Stimulated activated CD4-positive, alpha-beta T cell treated with anti-CD3 and anti-CD28 coated beads, Interleukin-4, amount 100 ng/mL, for 48 hours (primary cell): ENCODE results near the gene MIGA2.
"Not testable (repeated sequence)": the region's sequence is repeated elsewhere in the genome, so short reads cannot be mapped to it uniquely, and the experiment has no call there.

Source experiments
- DNase-seq, 2 donors: peaks; one replicate each; pipeline ENCODE4 v3.0.0-alpha.2; 2020; ENCODE audit warnings: low read depth in 2 of 2

Gene MIGA2

DNA sequence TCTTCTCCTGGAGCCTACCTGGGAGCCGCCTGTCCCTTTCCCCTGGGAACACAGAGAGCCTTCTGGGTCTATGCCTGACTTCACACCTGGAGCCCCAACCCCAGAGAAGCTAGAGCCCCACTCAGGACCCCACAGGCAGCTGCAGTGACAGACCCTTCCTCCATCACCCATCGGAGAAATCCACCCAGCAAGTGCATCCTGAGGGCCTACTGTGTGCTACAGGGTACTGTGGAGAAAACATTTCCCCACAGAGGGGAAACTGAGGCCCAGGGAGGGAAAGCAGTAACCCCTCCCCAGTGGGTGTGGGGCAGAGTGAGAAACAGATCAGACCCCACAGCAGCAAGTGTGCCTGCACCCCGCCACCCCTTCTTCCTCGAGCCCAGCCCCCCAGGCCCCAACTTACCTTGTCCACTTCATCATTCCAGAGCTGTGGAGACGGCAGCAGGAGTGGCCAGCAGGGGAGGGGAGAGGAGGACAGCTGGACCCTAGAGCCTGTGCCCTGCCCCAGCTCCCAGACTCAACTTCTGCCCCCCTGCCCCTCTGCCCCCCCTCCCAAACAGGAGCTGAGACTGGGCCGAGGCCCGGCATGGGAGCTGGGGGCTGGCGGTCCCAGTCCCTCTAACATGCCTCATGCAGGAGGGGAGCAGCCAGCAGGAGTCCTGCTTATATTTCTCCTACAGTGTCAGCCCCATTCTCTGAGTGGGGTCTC lies 26.0 kb upstream of the MIGA2 start:
- no peak for DNase-seq

DNA sequence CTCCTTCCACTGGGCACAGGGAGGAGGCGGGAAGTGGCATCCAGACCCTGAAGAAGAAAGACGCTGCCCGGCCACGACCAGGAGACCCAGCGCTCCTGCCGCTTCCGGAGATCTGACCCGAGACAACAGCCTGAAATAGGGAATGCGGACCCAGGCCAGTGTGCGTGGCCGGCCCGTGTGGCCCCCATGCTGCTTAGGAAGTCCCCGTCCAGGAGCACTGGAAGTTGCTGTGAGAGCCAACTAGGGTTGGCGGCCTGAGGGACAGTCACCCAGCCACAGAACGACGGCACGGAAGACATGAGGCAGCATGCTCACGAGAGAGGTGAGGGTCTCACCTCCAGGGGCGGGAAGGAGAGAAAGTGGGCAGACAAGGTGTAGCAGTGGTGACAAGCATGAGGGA lies 25.3 kb upstream of the MIGA2 start:
- DNase-seq, result no peak

DNA sequence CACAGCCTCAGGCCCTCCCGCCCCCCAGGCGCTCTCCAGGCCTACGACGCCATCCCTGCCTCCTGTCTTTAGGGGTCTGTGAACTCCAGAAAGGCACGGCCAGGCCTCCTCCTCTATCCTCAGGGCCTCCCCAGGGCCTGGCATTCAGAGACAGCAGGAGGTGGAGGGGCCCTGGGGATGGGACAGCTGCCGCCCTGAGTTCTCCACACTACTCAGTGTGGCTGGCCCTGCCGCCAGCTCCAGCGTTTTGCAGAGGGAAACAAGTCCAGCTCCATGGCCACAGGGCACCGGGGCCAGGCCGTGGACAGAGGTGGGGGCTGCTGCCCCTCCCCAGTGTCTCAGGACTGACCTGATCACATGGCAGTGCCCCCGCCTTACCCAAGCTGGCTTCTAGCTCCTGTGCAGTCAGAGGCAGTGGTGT lies 24.7 kb upstream of the MIGA2 start:
- no peak for DNase-seq

DNA sequence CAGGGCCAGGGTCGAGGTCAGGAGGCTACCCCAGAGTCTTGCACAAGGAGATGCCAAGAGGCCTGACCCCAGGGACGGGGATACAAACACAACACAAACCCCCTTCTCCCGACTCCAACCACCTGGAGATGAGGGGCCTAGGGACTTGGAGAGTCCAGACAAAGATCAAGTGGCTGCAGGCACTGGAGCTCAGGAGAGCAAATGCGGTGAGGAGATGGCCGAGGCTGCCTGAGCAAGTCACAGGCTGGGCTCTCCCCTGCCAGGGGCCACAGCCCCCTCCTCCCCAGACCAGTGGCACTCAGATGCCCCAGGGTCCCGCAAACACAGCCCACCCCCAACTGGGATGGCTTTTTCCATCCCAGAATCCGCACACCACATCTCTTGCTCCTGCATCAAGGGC lies 24.1 kb upstream of the MIGA2 start:
- DNase-seq, result no peak

DNA sequence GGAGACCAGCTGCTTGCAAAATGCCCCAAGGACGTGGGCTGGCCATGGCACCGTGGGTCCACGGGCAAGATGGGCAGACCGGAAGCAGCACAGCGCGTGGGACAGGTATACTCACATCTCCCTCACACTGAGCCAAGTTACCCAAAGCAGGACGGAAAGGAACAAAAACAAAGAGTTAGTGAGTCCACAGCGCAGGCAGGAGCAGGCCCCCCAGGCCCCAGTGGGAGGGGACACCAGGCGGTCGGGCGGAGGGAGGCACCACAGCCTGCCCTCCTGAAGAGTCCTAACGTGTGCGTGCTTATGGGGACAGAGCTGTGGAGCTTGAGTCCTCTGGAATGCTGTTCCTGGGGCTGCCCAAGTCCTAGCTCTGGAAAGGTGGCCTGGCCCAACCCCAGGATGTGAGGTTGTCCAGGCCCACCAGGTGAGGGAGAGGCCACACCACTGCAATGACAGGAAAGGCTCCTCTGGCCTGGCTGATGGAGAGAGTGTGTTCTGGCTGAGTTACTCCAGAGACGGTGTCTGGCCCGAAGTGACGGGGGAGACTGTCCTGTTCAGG lies 23.5 kb upstream of the MIGA2 start:
- DNase-seq, result no peak

DNA sequence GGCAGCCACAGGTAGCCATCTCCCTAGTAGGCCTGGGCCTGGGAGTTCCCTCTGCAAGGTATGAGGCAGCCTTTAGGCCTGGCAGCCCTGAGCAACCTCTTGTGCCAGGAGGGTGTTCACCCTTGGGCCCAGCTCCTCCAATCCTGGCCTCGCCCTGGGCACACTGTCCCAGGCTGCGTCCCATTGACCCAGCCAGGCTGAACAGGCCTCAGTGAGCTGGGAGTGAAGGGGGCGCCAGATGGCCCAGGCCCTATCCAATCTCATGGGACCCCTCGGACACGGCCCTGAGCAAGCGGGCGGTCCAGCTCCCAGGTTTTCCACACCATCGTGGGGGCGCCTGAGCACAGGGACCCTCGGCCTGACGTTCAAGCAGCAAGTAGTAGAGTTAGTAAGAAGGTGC lies 22.8 kb upstream of the MIGA2 start:
- no peak for DNase-seq

DNA sequence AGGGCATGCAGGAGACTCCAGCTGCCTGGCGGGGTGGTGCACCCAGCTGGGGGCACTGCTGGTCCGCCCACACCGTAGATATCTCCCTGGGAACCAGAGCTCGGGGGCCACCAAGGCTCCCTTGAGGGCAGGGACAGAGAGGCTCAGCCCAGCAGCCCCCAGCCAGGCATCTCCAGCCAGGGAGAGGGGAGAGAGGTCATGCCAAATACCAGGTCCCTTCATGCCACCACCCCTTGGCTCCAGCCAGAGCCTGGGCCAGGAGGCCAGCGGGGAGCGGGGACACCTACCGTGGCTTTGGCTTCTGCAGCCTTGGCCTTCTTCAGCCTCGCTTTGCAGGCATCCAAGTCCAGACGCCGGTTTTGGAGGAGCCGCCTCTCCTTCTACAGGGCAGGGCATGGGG lies 22.3 kb upstream of the MIGA2 start:
- no peak for DNase-seq

DNA sequence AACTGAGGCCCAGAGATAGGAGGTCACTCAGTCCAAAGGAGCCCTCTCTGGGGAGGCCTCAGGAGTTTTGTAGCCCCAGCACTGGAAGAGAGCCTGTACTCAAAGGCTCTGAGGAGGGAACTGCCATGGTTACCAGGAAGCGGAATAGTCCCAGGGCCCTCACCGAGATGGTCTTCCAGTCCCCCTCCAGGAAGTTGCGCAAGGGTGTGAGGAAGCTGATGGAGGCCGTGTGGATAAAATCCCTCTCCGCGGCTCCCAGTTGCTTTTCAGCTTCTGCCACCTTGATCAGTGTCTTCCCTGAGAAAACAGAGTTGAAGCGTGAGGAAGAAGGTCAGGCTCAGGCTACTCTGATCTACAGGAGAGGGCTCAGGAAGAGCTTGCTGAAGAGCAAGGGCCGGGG lies 21.8 kb upstream of the MIGA2 start:
- DNase-seq, result no peak

DNA sequence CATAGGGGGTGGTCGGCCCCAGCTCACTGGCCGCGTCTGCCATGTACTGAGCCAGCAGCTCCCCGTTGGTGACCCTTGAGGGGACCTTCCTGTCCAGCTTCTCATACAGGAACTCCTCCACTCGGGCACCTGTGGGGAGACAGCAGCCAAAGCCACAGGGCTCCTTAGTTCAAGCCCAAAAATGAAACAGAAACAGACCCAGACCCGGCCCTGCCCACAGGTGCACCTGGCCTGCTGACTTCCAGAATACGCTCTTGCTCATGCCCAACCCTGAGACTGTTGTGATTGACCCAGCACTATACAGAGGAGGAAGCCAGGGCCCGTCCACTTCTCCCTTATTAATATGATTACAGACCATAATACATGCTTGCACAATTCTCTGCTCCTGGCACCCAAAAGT lies 15.3 kb upstream of the MIGA2 start:
- DNase-seq, result no peak

DNA sequence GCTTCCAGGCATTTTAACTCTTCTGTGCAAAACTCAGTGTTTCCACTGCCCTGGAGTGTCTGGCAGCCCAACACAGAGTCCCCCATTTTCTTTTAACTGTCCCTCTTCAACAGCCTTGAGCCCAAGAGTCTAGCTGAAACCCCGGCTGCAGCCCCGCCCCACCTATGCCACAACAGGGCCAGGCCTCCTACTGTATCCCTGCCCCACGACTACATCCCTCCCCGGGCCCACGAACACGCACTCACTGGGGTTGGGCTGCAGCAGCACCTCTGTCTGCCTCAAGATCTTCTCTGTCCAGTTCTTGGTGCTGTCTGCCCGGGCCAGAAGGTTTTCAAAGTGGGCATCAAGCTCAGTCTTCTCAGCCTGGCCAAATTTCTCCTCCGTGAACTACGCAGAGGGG lies 14.4 kb upstream of the MIGA2 start:
- DNase-seq, result no peak

DNA sequence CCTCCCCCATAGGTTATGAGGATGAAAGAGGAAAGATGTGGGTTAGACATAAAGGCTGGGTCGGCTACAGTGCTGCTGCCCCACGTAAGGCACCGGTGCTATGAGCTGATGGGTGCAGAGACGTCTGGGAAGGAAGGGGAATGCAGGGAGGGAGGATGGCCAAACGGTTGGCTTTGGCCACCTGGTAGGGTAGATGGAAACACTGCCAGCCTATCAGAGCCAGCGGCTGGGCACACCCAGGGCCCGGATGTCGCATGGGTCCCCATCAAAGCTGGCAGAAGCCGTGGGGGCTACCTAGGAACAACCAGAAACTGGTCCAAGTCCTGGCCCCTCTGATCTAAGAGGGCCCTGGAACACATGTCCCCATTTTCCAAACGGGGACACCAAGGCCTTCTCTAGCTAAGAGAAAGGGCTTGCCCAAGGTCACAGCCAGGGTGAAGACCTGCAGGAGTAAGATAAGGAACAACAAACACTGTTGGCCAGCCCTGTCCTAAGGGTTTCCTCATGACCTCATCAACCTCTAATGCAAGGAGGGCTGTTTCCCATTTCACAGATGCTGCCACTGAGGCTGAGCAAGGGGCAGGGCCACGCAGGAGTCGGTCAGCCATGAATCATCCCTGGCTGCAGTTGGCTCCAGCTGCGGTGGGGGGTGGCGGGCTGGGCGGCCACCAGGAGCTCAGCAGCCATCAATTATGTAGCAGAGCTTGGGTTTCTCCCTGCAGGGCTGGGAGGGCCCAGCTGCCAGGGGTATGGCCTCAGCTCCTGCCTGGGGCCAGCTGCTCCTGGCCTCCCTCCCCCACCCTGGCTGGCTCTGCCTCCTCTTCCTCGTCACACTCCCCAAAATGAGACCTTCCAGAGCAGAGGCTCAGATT lies 13.2 kb upstream of the MIGA2 start:
- no peak for DNase-seq

DNA sequence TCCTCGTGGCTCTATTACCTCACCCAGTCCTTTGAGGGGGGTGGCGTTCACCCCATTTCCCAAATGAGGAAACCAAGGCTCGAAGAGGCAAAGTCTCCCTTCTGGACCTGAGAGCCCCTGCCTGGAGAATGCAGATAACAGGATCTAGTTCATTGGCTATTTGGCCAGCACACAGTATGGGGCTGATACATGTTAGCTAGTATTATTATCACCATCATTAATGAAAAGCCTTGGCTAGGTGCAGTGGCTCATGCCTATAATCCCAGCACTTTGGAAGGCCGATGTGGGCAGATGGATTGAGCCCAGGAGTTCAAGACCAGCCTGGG lies 12.6 kb upstream of the MIGA2 start:
- DNase-seq, result no peak

DNA sequence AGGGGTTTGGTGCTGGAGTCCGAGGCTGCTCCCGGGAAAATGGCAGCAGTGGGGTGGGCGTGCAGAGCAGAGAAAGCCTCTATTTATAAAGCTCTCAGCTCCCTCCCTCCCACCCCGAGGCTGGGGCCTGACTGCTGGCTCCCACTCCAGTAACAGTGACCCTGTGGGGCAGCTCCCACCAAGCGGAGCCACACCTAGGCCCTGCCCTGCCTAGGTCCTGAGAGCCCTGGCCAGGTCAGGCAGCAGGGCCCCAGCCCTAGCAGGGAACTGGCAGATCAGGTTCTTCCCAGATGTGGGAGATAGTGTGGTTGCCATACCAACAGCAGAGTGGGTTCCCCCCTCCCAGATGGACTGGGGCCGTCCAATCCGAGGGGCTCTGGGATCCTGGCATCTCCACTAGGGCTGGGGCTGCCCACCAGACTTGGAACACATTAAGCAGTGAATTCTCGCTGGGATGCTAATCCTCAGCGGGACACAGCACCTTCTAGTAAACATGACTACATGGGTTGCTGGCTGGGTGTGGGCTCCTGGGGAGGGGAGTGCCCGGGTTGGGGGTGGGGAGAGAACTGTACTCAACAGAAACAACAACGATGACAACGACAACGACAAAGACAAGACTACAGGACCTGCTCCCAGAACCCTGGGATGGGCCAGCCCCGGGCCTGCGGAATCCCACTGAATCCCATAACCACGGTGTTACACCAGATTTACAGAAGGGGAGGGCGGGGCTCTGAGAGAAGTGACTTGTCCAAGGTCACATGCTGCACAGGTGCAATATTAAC lies 9.8 kb upstream of the MIGA2 start:
- DNase-seq, result no peak

DNA sequence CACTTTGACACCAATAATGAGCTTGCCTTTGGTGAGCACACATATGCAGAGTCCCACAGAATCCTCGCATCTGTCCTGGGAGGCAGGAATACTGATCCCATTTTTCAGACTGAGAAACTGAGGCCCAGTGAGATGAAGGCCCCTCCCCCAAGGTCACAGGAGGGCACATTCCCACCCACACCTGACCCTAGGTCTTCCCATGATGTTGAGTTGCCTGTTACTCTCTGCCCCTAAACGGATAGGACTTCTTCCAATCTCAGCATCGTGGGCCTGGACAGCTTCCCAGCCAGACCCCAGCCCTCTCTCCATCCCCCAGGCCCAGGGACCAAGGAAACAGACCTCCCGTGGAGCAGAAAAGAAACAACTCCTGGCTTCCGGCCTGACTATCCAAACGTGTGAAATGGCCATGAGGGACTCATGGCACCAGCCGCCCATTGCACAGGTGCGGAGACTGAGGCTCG lies 9.2 kb upstream of the MIGA2 start:
- DNase-seq, result no peak

DNA sequence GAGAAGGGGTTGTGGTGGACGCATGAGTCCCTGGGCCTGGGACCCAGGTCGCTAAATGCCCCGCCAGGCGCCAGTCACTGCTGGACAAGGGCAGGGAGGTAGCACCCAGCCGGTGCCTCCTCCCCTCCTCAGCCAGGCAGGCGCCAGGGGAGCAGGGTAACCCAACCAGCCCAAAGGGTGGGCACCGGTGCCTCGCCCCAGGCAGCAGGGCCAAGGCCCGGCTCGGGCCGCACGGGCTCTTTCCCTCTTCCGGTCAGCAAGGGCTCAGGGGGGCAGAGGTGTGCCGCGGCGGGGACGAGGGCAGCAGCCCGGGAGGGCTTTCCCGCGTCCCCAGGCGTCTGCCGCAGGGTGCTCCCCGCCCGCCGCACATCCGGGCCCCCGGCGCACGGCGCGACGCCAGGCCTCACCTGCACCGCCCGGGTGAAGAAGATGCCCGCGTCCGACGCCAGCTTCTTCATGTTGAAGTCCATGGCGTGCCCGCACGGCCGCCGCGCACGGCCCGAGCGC lies 8.7 kb upstream of the MIGA2 start:
- peak; percentile 50 to 52 for DNase-seq

DNA sequence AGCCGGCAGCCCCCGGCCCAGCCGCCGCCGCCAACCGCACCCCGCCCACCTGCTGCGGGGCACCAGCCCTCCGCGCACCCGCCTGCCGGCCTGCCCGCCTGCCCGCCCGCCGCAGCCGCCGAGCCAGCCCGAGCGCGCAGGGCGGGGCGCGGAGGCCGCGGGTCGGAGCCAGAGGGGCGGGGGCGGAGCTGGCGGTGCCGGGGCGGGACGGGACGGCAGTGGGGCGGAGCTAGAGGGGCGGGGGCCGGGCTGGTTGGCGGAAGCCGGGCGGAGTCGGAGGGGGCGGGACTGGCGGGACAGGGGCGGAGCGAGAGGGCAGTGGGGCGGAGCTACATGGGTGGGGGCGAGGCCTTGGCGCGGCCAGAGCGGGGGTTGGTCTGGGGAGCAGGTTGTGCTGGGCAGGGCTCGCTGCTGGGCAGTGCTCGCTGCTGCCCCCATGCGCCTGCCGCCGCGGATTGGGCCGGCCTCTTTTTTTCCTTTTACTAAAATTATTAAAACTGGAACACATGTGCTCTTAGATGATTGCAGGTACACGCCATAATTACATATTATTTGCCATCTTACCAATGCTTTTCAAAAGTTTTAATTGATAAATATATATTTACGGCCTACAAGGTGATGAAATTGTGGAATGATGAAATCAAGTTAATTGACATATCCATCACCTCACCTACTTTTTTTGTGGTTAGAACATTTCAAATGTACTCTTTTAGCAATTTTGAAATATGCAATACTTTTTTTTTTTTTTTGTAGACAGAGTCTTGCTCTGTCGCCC lies 8.0 kb upstream of the MIGA2 start, which contains the start of gene SH3GLB2:
SH3GLB2 (minus strand) TSS at position 140 of the 775 bp plus-strand sequence. CDS start 177 bp downstream, outside the sequence.
- peak; percentile 90 to 99 for DNase-seq

DNA sequence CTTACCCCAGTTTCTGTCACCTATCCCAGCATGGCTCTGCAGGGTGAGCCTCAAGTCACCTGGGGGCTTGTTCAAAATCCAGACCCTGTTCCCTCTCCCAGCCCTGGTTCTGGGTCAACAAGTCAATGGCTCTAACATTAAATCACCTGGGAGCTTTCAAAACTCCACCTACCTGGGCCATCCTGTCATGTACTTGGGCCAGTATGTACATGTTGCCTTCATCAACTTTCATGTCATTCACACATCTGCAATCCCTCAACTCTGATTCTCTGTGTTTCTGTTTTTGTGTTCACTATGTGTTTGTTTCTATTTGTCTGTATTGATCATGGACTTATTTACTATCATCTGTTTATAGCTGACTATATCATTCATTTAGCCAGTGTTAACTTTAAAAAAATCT lies 6.2 kb upstream of the MIGA2 start:
- no peak for DNase-seq

DNA sequence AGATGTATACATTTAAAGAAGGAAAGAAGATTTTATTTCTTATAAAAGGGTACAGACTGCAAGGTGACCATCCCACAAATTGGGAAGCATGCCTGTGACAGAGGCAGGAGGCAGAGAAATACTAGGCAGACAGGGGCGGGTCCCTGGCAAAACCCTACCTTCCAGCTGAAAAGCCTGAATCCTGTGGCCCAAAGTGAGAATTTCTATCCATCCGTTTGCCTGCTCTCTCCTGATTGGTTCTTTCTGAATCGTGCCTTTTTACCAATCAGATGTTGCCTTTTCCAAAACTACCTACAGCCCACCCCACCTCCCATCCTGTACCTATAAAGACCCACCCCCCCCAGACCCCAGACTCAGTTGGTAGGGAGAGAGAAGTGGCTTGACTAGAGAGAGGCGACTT lies 4.9 kb upstream of the MIGA2 start:
- no peak for DNase-seq

DNA sequence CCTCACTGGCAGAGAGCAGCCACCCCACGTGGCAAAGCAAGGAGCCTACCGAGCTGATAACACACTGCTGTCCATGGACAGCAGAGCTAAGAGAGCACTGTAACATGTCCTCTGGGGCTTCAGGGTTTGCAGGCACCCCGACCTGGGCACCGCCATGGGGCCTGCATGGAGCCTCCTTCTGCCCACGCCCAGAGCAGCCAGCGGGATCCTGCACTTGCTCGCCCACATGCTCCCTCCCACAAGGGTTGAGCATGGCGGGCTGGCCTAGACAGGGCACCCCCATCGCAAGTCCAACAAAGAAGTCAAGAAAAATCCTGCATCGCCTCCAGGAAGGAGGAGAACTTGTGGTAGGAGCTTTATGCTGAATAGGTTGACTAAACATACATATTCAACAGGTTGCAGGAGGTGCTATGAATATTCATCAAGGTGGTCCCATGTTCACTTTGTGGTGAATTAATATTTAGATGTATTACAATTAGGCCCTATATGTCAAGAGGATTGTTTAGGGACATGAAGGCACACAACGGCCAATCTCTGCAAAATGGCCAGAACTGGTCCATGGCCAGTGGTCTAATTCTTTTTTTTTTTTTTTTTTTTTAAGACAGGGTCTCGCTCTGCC lies 3.8 kb upstream of the MIGA2 start:
- no peak for DNase-seq

DNA sequence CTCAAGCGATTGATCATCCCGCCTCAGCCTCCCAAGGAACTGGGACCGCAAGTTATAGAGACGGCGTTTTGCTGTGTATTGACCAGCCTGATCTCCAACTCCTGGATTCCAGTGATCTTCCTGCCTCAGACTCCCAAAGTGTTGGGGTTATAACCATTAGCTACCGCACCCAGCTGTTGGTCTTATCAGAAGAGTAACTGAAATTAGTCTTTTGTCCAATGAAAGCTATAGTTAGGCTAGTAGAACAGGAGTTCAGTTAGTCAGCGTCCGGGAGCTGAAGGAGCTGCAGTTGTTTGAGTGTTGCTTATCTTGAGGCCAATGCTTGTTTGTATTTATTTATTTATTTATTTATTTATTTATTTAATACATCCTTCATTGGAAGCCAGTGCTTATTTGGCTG lies 3.2 kb upstream of the MIGA2 start:
- DNase-seq, result no peak

DNA sequence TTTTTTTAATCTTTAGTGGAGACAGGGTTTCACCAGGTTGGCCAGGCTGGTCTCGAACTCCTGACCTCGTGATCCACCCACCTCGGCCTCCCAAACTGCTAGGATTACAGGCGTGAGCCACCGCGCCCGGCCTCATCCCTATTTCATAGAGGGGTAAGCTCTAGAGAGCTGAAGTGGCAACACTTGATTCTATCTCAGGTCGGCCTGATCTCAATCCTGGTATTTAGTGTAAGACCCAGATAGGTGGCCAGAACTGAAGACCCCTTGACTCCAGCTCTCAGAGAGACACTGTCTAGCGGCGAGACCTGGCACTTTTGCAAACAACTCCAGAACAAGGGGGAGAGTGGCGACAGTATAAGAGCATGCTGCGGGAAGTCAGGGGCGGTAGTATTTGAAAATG lies 588 bp upstream of the MIGA2 start:
- DNase-seq, result not testable (repeated sequence)
